H9 (cell line): Measurements from ENCODE around the gene ERO1A. TPM values are rescaled to one million over a fixed set of nuclear protein-coding genes. Genes with fewer than 3 reads are reported as not detected.

ENCODE experiments used
- DNase-seq: peaks from one replicate; pipeline ENCODE4 v3.0.0-alpha.2; 2017
- H2AFZ ChIP-seq: one replicate; pipeline ENCODE4 v1.6.1; 2013; ENCODE audit warnings: mild to moderate bottlenecking, low read length, control low read depth, moderate library complexity
- H2AK5ac ChIP-seq: 2 replicates; pipeline ENCODE4 v1.6.1; 2013; ENCODE audit warnings: low read length, control low read depth, mixed read lengths; ENCODE audit not compliant: insufficient read length
- H2BK120ac ChIP-seq: one replicate; pipeline ENCODE4 v1.6.1; 2013; ENCODE audit warnings: low read depth, mild to moderate bottlenecking, low read length, control low read depth, inconsistent platforms; ENCODE audit not compliant: poor library complexity, severe bottlenecking
- H2BK12ac ChIP-seq: 2 replicates; pipeline ENCODE4 v1.6.1; 2013; ENCODE audit warnings: low read length, control low read depth, mixed read lengths, low read depth; ENCODE audit not compliant: insufficient read length
- H2BK15ac ChIP-seq: 2 replicates; pipeline ENCODE4 v1.6.1; 2013; ENCODE audit warnings: low read depth, low read length, control low read depth
- H2BK20ac ChIP-seq: one replicate; pipeline ENCODE4 v1.6.1; 2013; ENCODE audit warnings: low read depth, mild to moderate bottlenecking, low read length, control low read depth, inconsistent platforms; ENCODE audit not compliant: poor library complexity, severe bottlenecking
- H2BK5ac ChIP-seq: 2 replicates; pipeline ENCODE4 v1.6.1; 2013; ENCODE audit warnings: low read length, control low read depth, mixed read lengths; ENCODE audit not compliant: insufficient read length
- H3K14ac ChIP-seq: 2 replicates; pipeline ENCODE4 v1.6.1; 2013; ENCODE audit warnings: low read length, control low read depth; ENCODE audit not compliant: insufficient read depth
- H3K18ac ChIP-seq: 2 replicates; pipeline ENCODE4 v1.6.1; 2013; ENCODE audit warnings: low read depth, mild to moderate bottlenecking, mixed read lengths, low read length, control low read depth; ENCODE audit not compliant: insufficient read length
- H3K23ac ChIP-seq: 2 replicates; pipeline ENCODE4 v1.6.1; 2013; ENCODE audit warnings: low read length, control low read depth, mixed read lengths, low read depth; ENCODE audit not compliant: insufficient read length
- H3K23me2 ChIP-seq: 2 replicates; pipeline ENCODE4 v1.6.1; 2013; ENCODE audit warnings: low read depth, mild to moderate bottlenecking, mixed read lengths, low read length, control low read depth; ENCODE audit not compliant: insufficient read length, poor library complexity, severe bottlenecking
- H3K27ac ChIP-seq: 2 replicates; pipeline ENCODE4 v1.5.1; 2013; ENCODE audit warnings: low read length, control low read depth, mixed read lengths, low read depth; ENCODE audit not compliant: insufficient read length
- H3K27me3 ChIP-seq: 2 replicates; pipeline ENCODE4 v1.6.1; 2013; ENCODE audit warnings: low read length, control low read depth, inconsistent platforms; ENCODE audit not compliant: insufficient read depth
- H3K4ac ChIP-seq: 2 replicates; pipeline ENCODE4 v1.6.1; 2013; ENCODE audit warnings: low read depth, mild to moderate bottlenecking, control low read depth, inconsistent platforms, low read length, moderate library complexity
- H3K4me1 ChIP-seq: 2 replicates; pipeline ENCODE4 v1.6.1; 2013; ENCODE audit warnings: low read length, control low read depth, inconsistent platforms; ENCODE audit not compliant: insufficient read depth
- H3K4me2 ChIP-seq: 2 replicates; pipeline ENCODE4 v1.6.1; 2013; ENCODE audit warnings: low read length, control low read depth, mixed read lengths; ENCODE audit not compliant: insufficient read length, insufficient read depth
- H3K56ac ChIP-seq: 2 replicates; pipeline ENCODE4 v1.6.1; 2013; ENCODE audit warnings: low read depth, mild to moderate bottlenecking, mixed read lengths, low read length, control low read depth; ENCODE audit not compliant: insufficient read length
- H3K79me1 ChIP-seq: 2 replicates; pipeline ENCODE4 v1.6.1; 2013; ENCODE audit warnings: low read depth, mild to moderate bottlenecking, moderate library complexity, low read length, control low read depth, inconsistent platforms; ENCODE audit not compliant: insufficient read depth, poor library complexity, severe bottlenecking
- H3K79me2 ChIP-seq: 2 replicates; pipeline ENCODE4 v1.6.1; 2013; ENCODE audit warnings: low read length, control low read depth, inconsistent platforms; ENCODE audit not compliant: insufficient read depth
- H3K9ac ChIP-seq: 2 replicates; pipeline ENCODE4 v1.6.1; 2013; ENCODE audit warnings: low read length, control low read depth, mixed read lengths; ENCODE audit not compliant: insufficient read length; ENCODE audit errors: extremely low read depth
- H3K9me3 ChIP-seq: one replicate; pipeline ENCODE4 v1.6.1; 2013; ENCODE audit warnings: low read depth, low read length, inconsistent platforms; ENCODE audit not compliant: control insufficient read depth
- H3T11ph ChIP-seq: one replicate; pipeline ENCODE4 v1.6.1; 2013; ENCODE audit warnings: mild to moderate bottlenecking, low read length, control low read depth, inconsistent platforms
- H4K20me1 ChIP-seq: one replicate; pipeline ENCODE4 v1.6.1; 2013; ENCODE audit not compliant: control insufficient read depth, insufficient read length, insufficient read depth
- H4K5ac ChIP-seq: 2 replicates; pipeline ENCODE4 v1.6.1; 2013; ENCODE audit warnings: low read depth, mild to moderate bottlenecking, mixed read lengths, low read length, control low read depth; ENCODE audit not compliant: insufficient read length
- H4K8ac ChIP-seq: replicated peaks from 2 replicates; pipeline ENCODE4 v1.6.1; 2013; ENCODE audit warnings: low read length, control low read depth, mixed read lengths, low read depth; ENCODE audit not compliant: insufficient read length
- H4K91ac ChIP-seq: 2 replicates; pipeline ENCODE4 v1.6.1; 2013; ENCODE audit warnings: low read depth, mild to moderate bottlenecking, moderate library complexity, mixed read lengths, low read length, control low read depth; ENCODE audit not compliant: insufficient read length
- H3K27ac Mint-ChIP-seq, 3 experiments: 2 replicates in 2 of 3; 3 replicates in 1 of 3; pipeline ENCODE4 v1.8.0; 2020 to 2021; ENCODE audit warnings: mixed read lengths in 3 of 3, mild to moderate bottlenecking in 1 of 3, moderate library complexity in 1 of 3
- H3K27me3 Mint-ChIP-seq: 2 replicates; pipeline ENCODE4 v1.8.0; 2021; ENCODE audit warnings: low read depth, mild to moderate bottlenecking, moderate library complexity, mixed read lengths
- H3K36me3 Mint-ChIP-seq, 3 experiments: 2 replicates in 2 of 3; 3 replicates in 1 of 3; pipeline ENCODE4 v1.8.0; 2020 to 2021; ENCODE audit warnings: low read depth in 3 of 3, mixed read lengths in 3 of 3; ENCODE audit not compliant: insufficient read depth in 1 of 3
- H3K4me1 Mint-ChIP-seq, 2 experiments: 2 replicates each; pipeline ENCODE4 v1.8.0; 2020; ENCODE audit warnings: mixed read lengths in 2 of 2
- H3K4me3 Mint-ChIP-seq, 2 experiments: 2 replicates in 1 of 2; 3 replicates in 1 of 2; pipeline ENCODE4 v1.8.0; 2020 to 2021; ENCODE audit warnings: mild to moderate bottlenecking in 2 of 2, mixed read lengths in 2 of 2, moderate library complexity in 1 of 2
- H3K9me3 Mint-ChIP-seq, 2 experiments: 2 replicates in 1 of 2; 3 replicates in 1 of 2; pipeline ENCODE4 v1.8.0; 2020; ENCODE audit warnings: mild to moderate bottlenecking in 2 of 2, mixed read lengths in 2 of 2, moderate library complexity in 1 of 2
- WGBS: extraction: QIAGEN DNeasy Blood & Tissue Kit; methylation state at CpG from one replicate; pipeline ENCODE4 v1.1.7; 2013; ENCODE audit warnings: missing lambda C conversion rate, low lambda C conversion rate, mixed read lengths; ENCODE audit not compliant: insufficient read length; ENCODE audit errors: extremely low coverage; 5-methylcytosine and 5-hydroxymethylcytosine counted together
- total RNA-seq: library from RNA; stranded (reverse); gene quantifications from 2 replicates; pipeline ENCODE4 v1.2.1, GENCODE V29; 2021
- TF ChIP-seq, protein P1 (sequence below): fragments of 200-600 bp; sonication (generic); conservative IDR thresholded peaks from 3 replicates; pipeline ENCODE4 v1.8.0; 2021; ENCODE audit warnings: antibody characterized with exemption, mild to moderate bottlenecking

Gene ERO1A
- total RNA-seq, 1 experiment from 2014 or later, result 37.1 TPM

DNA sequence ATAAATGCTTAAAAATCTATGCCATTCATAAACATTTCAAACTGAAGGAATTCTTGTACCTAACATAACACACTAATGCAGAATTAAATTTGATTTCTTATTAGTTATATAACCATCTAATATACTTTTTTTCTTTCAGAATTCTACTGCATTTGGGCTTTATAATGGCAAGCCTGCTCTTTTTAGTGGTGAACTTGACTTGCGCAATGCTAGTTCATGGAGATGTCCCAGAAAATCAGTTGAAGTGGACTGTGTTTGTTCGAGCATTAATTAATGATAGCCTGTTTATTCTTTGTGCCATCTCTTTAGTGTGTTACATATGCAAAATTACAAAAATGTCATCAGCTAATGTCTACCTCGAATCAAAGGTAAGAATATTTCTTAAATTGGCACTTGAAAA is 95.4 kb downstream of the ERO1A start:
- Histone ChIP-seq H4K91ac (no peak overlapping the region), H3K23ac (no peak overlapping the region)
- no CpG with 5 or more reads among the region's 3 CpGs for WGBS

More for the DNA sequence above, 95.4 kb downstream of the ERO1A start:
- no peak overlapping the region for H3K27ac ChIP-seq
- no peak for DNase-seq
- no peak overlapping the region for H2AK5ac ChIP-seq
- H4K20me1 ChIP-seq, result no peaks in the 10 kb centered on the region
- no peak overlapping the region for H3K14ac ChIP-seq
- no peak overlapping the region for H2BK120ac ChIP-seq
- TF ChIP-seq, protein P1, sequence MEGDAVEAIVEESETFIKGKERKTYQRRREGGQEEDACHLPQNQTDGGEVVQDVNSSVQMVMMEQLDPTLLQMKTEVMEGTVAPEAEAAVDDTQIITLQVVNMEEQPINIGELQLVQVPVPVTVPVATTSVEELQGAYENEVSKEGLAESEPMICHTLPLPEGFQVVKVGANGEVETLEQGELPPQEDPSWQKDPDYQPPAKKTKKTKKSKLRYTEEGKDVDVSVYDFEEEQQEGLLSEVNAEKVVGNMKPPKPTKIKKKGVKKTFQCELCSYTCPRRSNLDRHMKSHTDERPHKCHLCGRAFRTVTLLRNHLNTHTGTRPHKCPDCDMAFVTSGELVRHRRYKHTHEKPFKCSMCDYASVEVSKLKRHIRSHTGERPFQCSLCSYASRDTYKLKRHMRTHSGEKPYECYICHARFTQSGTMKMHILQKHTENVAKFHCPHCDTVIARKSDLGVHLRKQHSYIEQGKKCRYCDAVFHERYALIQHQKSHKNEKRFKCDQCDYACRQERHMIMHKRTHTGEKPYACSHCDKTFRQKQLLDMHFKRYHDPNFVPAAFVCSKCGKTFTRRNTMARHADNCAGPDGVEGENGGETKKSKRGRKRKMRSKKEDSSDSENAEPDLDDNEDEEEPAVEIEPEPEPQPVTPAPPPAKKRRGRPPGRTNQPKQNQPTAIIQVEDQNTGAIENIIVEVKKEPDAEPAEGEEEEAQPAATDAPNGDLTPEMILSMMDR, result no peak
- H3K79me1 ChIP-seq, result no peaks in the 10 kb centered on the region
- no peak overlapping the region for H4K8ac ChIP-seq
- no peak overlapping the region for H3K18ac ChIP-seq
- H3K4me1 Mint-ChIP-seq, result peaks cover 13 to 15% of the 10 kb centered on the region in 2 experiments
- no peak overlapping the region for H3T11ph ChIP-seq
- no peak overlapping the region for H3K4me2 ChIP-seq
- no peaks in the 10 kb centered on the region for H3K27me3 Mint-ChIP-seq
- no peak overlapping the region for H3K9ac ChIP-seq
- no peaks in the 10 kb centered on the region for H3K27me3 ChIP-seq
- H3K4ac ChIP-seq, result no peak overlapping the region
- no peak overlapping the region for H4K5ac ChIP-seq
- H3K36me3 Mint-ChIP-seq, result peaks cover 4 to 22% (median 12%) of the 10 kb centered on the region in 3 experiments; a peak in 6 of 7 replicates
- H3K23me2 ChIP-seq, result no peaks in the 10 kb centered on the region
- H2BK5ac ChIP-seq, result no peak overlapping the region
- H3K9me3 ChIP-seq, result no peaks in the 10 kb centered on the region
- H2BK12ac ChIP-seq, result no peak overlapping the region
- no peak overlapping the region for H3K27ac Mint-ChIP-seq
- no peaks in the 10 kb centered on the region for H3K4me1 ChIP-seq
- no peak overlapping the region for H3K4me3 Mint-ChIP-seq
- H3K9me3 Mint-ChIP-seq, result peaks cover 11 to 13% of the 10 kb centered on the region in 2 experiments
- H3K79me2 ChIP-seq, result no peaks in the 10 kb centered on the region
- H2BK20ac ChIP-seq, result no peak overlapping the region
- H3K56ac ChIP-seq, result no peak overlapping the region
- H2BK15ac ChIP-seq, result no peak overlapping the region
- H2AFZ ChIP-seq, result no peak overlapping the region
